ENCODE results near the gene TAF1L.

DNA sequence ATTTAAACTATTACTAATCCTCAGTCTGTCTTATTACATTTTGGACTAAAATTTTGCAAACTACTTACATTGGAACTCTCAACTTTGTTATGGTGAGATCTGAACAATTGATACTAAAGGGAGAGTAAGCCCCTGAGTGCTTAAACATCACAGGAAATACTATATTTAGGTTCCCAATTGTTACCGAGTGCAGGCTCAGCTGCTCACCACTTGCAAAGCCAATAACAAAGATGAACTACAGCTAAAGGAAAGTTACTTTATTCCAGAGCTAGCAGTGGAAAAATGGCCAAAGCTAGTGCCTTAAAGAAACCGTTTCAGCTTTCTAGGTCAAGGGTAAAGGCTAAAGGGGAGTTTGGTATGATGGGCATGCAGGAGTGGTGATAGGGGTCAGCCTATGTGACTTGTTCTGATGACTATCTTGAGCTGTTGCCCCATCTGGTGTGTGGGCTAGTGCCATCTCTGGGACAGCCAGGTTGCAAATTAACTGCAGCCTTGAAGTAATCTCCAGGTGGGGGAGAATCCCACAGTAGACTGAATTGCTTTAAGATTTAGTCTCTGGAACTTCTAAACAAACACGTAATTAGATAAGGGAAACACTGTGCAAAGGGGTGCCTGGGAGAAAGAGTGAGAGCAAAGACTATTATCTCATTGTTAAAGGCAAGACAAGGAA lies 54.7 kb downstream of the TAF1L start:
- TF ChIP-seq BHLHE40 (IDR thresholded peaks at IDR 0.05; ENCODE audit: borderline replicate concordance) (no peak), ARNT (IDR thresholded peaks at IDR 0.05) (no peak)

All from HEK293T (cell line).